Stimulated activated CD4-positive, alpha-beta T cell treated with anti-CD3 and anti-CD28 coated beads, Interleukin-4, amount 100 ng/mL, for 1 hour (primary cell): ENCODE data around the gene BTBD2.

Experiments used
- DNase-seq: peaks from one replicate; pipeline ENCODE4 v3.0.0-alpha.2; 2020

BTBD2 gene

GRCh38 chr19:1936916-1937610, 78.5 kb downstream of the BTBD2 start:
- DNase-seq: no peak

- no peak for DNase-seq
Observed at GRCh38 chr19:1936430-1936829, 79.1 kb downstream of the BTBD2 start.

DNA sequence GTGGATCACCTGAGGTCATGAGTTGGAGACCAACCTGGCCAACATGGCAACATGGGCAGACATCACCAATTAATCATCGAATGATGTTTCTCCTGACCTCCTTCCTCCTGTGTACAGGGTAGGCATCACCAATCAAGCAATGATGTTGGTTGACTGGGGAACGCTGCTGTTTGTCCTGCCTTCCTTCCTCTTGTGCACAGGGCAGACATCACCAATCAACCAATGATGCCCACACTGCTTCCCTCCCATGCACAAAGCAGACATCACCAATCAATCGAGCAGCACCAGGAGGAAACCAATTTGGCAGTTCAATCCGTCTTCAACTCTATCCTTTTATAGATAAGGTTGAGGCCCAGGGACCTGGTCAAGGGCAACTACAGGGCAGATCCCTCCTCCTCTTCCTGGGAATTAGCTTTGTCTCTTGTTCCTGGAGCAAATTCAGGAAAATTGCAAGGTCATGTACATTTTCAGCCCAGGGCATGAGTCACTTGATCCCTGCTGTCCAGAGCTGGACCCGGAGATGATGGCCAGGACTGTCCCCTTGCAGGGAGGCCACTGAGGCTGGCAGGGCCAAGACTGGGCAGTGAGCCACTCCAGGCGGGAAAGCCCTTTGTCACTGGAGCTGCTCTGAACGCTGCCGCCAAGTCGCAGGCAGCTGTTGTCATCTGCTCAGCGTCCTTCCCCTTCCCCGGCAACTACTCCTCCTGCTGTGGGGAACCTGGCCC, 79.9 kb downstream of the BTBD2 start:
- no peak for DNase-seq
